ENCODE data around the gene PDE4D.
A peak's percentile ranks its signal among the peaks of the same experiment; 100 is the strongest.
"Not testable (repeated sequence)": the region's sequence is repeated elsewhere in the genome, so short reads cannot be mapped to it uniquely, and the experiment has no call there.

Gene PDE4D

DNA sequence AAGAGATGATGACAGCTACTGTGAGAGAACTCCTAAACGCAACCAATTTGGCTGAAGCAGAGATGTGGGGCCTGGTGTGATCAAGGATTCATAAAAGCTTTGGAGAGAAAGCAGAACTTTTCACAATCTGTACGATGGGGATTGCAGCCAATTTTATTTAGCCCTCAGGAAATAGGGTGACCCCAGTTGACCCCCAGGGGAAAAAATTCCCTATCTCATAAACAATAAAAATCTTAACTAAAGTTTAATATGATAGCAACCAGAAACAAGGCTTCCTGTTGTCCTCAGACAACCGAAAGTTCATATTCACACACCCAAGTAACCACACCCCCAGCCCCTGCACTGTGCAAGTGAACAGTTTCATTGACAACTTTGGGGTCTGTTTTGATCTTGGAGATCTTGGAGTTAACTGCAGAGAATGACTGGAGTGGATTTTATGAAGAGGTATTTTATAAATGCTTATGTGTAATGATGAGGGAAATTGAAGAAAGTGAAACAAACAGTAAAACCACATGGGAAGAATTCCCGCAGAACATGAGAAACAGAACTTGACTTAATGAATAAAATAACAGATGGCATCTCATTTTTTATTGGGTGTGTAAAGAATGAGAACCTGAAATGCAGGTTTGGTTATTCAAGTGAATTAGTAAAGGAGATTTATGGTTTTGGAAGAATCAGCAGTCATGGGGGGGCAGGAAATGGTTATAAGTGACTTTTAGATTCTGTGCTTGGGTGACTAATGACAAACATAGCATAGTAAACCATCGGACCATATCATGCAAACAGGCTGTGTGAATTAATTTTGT is 94.5 kb downstream of the PDE4D start:
- peak in 1 of 2 experiments; percentile 9 for DNase-seq

- no peak for DNase-seq
Observed at GRCh38 chr5:59795141-59795540, 98.4 kb downstream of the PDE4D start.

DNA sequence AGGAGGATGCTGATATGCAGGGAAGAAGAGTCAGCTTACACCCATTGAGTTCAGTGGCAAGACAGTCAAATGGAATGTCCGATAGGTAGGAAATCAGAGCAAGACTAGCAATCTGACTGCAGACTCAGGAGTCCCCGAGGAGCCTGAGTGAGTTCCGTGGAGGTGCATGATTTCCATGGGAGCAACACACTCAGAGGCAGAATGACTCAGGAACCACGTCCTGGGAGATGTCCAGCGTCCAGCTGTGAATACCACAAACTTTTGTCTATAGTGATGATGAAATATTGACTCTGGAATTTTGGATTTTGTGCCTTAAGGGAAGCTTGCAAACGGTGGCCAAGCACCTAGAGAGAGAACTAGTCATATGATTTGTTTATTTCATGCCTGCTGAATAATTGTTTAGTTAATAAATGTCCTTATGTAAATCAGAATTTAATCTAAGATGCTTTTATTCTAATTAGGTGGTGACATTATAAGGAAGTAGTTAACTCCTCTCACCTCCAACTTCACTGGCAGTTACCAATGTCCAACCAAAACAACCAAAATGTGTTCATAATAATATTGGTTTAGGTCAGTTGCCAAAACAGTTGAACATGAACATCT is 100.4 kb downstream of the PDE4D start:
- no peak for DNase-seq

GRCh38 chr5:59791617-59792016 is 101.9 kb downstream of the PDE4D start:
- DNase-seq = no peak

GRCh38 chr5:59790776-59791475 is 102.6 kb downstream of the PDE4D start:
- no peak for DNase-seq

DNA sequence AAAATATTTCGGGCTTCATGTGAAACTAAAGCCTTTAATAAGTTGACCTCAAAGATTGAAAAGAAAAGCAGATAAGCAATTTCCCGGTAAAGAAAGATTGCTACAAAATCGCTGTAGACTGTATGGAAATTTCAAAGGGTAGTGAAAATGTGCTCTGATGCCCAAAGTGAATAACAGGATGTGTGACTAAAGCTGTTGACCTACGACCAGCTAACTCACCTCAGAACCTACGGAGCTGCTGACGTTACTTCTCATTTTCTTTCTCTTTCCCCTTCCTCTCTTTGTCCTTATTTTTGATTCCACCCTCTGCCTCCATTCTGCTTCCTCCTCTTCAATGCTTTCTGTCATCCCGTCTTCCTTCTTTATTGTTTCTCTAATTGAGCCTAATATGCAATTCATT is 103.2 kb downstream of the PDE4D start:
- DNase-seq = no peak

DNA sequence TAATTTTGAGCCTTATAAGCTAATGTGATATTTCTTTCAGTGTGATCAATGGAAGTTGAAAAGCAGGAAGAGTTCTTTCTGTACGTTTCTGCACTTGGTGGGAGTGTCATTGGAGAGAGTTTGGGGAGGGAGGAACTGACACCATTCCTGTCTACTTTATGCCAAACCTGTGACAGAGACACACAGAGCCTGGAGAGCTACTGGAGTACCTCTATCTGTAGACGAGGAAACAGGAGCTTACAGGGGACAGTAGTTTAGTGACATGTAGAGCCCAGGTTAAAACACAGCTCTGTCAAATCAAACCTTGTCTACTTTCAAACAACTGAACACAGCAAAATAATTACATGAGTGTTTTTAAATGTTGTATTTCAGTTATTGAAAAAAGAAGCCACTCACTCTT is 103.6 kb downstream of the PDE4D start:
- no peak for DNase-seq

DNA sequence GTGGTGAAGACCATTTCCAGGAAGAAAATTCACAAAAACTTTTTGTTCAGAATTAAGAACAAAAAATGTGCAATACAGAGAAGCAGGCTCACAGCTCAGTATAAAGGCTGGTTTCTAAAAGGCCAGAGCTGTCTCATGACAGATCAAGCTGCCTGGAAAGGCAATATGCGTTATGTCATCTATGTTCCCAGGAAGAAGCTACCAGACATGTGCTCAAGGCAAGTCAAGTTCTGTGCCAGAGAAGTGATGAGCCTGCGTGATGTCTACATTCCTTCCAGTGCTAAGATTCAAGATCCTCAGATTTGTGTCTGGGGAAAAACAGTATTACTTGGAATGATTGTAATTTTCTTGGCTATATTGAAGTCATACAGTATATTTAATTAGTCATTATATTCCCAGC is 104.3 kb downstream of the PDE4D start:
- no peak for DNase-seq

DNA sequence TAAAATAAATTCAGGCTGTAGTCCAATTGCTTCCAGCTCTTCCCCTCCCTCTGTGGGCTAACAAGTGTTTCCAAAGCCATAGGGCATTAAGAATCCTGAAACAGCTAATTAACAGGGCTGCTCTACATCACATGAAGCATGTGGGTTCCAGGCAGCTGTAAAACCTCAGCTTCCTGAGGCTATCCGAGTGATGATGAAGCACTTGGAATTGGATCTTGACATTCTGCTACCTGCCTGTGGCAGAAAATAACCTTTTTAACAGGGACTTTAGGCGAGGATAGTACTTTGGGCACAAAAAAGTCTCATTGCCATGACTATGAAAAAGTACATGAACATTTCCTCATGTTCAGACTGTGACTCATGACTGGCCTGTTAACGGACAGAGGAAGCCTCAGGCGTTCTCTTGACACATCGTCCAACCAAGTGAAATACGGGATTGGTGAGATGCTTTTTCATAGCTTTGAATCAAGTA is 107.2 kb downstream of the PDE4D start:
- no peak for DNase-seq

GRCh38 chr5:59785676-59786333 is 107.7 kb downstream of the PDE4D start:
- no peak for DNase-seq

DNA sequence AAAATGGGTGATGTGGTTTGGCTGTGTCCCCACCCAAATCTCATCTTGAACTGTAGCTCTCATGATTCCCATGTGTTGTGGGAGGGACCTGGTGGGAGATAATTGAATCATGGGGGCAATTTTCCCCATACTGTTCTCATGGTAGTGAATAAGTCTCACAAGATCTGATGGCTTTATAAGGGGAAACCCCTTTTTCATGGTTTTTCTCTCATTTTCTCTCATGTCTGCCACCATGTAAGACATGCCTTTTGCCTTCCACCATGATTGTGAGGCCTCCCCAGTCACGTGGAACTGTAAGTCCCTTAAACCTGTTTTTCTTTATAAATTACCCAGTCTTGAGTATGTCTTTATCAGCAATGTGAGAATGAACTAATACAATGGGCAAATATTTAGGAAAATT is 108.8 kb downstream of the PDE4D start:
- not testable (repeated sequence) for DNase-seq

DNA sequence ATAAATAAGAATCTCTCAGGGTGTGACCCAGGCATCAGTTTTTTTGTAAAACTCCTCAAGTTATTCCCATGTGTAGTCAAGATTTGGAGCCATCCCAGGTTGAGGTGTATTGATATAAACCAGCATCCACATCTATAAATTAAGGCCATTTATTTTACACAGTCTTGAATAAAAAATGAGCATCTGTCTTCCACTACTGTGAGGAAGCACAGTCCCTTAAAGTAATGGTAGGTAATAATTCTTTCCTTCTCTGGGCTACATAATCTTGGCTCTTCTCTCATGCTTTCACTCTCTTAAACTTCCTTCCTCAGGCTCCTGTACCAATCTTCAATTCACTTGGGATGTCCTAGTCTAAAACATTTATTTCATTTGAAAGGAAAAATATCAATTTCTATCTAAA is 110.3 kb downstream of the PDE4D start:
- DNase-seq = no peak

DNA sequence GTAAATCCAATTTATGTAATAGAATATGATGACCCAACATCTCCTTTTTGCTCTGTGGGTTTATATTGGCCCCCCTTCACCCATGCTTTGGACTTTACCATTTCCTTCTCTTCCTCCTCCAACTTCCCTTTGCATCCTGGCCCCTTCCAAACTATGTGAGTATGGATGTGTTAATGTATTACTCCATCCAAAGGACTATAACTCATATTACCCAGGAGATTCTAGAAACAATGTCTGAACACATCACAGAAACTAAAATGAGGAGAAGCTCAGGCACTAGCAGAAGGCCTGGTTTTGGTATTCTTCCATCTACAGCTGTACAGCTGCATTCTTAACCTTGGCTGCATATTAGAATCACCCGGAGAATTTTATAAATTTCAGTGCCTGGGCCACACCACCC is 110.7 kb downstream of the PDE4D start:
- no peak for DNase-seq

DNA sequence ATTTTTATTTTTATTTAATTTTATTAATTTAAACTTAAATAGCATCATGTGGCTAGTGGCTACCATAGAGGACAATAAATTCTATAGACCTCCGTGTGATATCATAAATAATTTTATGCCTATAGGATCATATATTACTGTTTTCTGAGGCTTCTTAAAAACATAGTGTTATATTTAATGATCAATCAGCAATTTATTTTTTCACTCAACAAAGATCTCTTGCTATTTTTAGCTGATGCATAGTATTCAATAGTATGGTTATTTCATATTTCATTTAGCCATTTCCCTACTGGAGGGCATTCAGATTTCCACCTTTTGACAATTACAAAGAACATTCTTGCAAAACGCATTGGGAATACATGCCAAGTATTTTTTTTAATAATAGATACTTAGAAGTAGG is 114.1 kb downstream of the PDE4D start:
- no peak for DNase-seq

GRCh38 chr5:59777028-59777427 is 116.5 kb downstream of the PDE4D start:
- no peak for DNase-seq

- DNase-seq = no peak
Observed at GRCh38 chr5:59773294-59773693, 120.2 kb downstream of the PDE4D start.

DNA sequence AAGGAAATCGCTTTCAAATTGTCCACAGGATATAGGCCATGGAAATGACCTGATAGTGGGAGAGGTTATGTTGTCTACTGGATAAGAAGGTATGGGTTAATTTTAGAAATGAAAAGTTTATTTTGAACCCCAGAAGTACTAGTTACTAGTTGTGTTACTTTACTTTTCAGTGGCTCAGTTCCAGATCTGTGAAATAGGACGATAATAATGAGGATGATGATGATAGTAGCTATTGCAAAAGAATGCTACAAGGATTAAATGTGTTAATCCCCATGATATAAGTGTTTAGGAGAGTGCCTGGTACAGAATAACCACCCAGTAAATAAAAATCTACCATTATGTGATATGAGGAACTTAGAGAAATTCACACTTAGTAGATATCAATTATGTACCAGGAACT is 120.8 kb downstream of the PDE4D start:
- no peak for DNase-seq

DNA sequence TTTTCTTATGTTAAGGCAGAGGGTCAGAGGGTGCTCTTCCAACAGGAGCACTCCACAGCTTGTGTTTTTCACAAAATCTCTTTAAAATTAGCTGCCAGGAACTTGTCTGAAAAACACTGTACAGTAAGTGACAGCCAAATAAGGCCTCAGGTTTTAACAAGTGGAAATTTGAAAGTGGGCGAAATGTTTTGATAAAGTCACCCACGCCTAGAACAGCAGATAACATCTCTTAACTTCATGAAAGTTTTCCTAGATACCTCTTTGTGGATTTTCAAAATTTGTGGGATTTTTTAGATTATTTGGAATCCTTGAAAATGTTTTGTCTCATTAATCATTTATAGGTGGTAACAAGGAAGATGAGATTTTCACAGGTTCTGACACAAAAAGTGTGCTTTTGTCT is 121.3 kb downstream of the PDE4D start:
- no peak for DNase-seq

DNA sequence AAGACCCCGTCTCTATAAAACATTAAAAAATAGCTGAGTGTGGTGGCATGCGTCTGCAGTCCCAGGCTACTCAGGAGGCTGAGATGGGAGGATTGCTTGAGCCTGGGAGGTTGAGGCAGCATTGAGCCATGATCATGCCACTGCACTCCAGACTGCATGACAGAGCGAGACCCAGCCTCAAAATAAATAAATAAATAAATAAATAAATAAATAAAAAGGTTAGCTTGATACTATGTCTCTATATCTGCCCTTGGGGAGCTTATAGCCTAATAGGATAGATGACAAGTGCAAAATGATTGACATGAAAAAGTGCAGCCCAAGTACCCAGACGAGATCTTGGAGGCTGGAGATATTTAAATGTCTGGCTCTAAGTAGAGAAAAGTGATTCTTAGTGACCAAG is 122.6 kb downstream of the PDE4D start:
- DNase-seq = no peak

DNA sequence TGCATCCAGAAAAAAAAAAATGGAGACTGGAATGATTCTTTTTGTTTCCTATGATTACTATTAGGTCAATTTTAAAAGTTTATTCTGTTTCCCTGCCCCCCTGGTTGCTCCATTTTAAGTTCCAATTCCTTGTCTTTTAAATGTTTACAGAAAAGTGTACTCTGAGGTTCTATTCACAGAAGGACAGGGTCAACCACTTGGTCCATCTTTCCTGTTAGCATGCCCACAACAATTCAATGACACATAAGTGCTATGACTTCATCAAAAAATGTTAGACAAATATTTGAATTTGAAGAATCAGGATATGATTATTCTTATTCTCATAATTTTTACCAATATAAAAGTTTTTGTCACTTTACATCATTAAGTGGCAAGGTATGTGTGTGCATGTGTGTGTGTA is 123.7 kb downstream of the PDE4D start:
- no peak for DNase-seq

GRCh38 chr5:59769041-59769360 is 124.5 kb downstream of the PDE4D start:
- DNase-seq = no peak

DNA sequence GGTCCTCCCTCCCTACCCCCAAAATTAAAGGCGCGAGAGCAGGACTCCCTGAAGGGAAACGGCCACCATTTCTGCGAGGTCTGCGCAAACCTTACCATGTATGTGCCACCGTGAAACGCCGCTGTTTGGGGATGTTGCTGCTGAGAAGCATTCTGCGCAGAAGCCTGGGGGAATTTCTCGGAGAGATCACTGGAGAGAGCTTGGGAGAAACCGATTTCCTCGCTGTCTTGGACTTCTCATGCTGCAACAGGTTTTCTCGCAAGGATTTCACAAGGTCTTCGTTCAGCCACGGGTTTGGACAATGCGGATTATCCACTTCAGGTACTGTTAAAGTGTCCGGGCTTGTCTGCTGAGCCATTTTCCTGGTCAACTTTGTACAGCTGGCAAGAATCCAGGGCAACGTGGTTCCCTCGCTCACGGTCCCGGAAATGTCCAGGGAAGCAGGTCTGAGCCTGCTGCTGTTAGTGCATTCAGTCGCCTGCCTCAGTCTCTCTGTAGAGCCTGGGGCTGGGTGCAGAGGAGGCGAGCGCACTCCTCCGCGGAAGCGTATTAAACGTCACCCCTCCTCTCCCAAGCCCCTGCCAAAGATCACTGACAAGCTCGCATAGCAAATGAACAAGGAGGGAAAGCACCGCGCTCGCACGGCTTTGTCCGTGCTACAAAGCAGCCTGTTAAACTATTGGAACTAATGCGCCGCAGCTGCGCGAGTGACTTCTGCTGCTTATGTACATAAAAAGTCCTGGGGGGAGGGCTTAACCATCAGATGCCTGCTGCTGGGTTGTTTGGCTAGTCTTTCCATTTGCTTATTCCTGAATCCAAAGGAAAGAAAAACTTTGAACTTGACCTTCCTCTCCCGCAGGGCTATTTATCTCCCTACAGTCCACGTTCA is 125.1 kb downstream of the PDE4D start:
- no peak for DNase-seq
